H1 (cell line): ENCODE data around the gene TPRX1. TPM values are rescaled to one million over a fixed set of nuclear protein-coding genes. Genes with fewer than 3 reads are reported as not detected.

ENCODE experiments used
- CTCF ChIA-PET: fragments of 300-600 bp; sonication (Branson Sonifier 250); formaldehyde crosslinking; loops from one replicate; lab custom pipeline; 2021; ENCODE audit not compliant: partially characterized antibody; lab: Charles Lee
- POLR2A ChIA-PET: fragments of 300-600 bp; sonication (Branson Sonifier 250); formaldehyde crosslinking; loops from one replicate; lab custom pipeline; 2021; ENCODE audit warnings: inconsistent platforms; ENCODE audit not compliant: partially characterized antibody; lab: Charles Lee
- DNase-seq, 2 experiments: peaks; one replicate each; pipeline versions ENCODE4 v3.0.0 to v3.0.0-alpha.2; 2010 to 2022; ENCODE audit warnings: low spot score in 2 of 2, low read depth in 1 of 2, mixed read lengths in 1 of 2
- FAIRE-seq: peaks from 2 replicates; lab custom pipeline; 2011; peaks lifted over from hg19 to GRCh38; lab: Jason Lieb, UNC
- H2AFZ ChIP-seq: 2 replicates; pipeline ENCODE4 v1.8.1; 2012; ENCODE audit warnings: low read length, inconsistent platforms
- H2AK5ac ChIP-seq: 2 replicates; pipeline ENCODE4 v1.6.1; 2013; ENCODE audit warnings: low read depth, low read length
- H2BK120ac ChIP-seq: replicated peaks from 2 replicates; pipeline ENCODE3; 2013; ENCODE audit warnings: low read depth, low read length, inconsistent platforms
- H2BK12ac ChIP-seq: 2 replicates; pipeline ENCODE4 v1.6.1; 2013; ENCODE audit warnings: low read depth, low read length
- H2BK15ac ChIP-seq: 2 replicates; pipeline ENCODE4 v1.6.1; 2013; ENCODE audit warnings: low read length
- H2BK20ac ChIP-seq: 2 replicates; pipeline ENCODE4 v1.6.1; 2013; ENCODE audit warnings: low read length
- H2BK5ac ChIP-seq: 2 replicates; pipeline ENCODE4 v1.6.1; 2013; ENCODE audit warnings: low read depth, low read length
- H3K14ac ChIP-seq: 2 replicates; pipeline ENCODE4 v1.6.1; 2013; ENCODE audit warnings: inconsistent platforms; ENCODE audit not compliant: insufficient read length
- H3K18ac ChIP-seq: 2 replicates; pipeline ENCODE4 v1.6.1; 2013; ENCODE audit warnings: low read length; ENCODE audit errors: extremely low read depth
- H3K23ac ChIP-seq: 2 replicates; pipeline ENCODE4 v1.6.1; 2013; ENCODE audit warnings: inconsistent platforms; ENCODE audit not compliant: insufficient read length
- H3K23me2 ChIP-seq: 2 replicates; pipeline ENCODE4 v1.6.1; 2013; ENCODE audit warnings: low read depth, low read length
- H3K27ac ChIP-seq: 2 replicates; pipeline ENCODE4 v1.6.1; 2011; ENCODE audit warnings: low read depth, low read length, inconsistent platforms
- H3K27me3 ChIP-seq, 4 experiments: replicated peaks in 1 of 4; 1 replicate in 1 of 4; 2 replicates in 3 of 4; pipeline versions ENCODE4 v1.6.1 to v1.8.1; 2011 to 2013; ENCODE audit warnings: low read length in 3 of 4, mild to moderate bottlenecking in 3 of 4, inconsistent platforms in 2 of 4, mixed read lengths in 2 of 4, moderate library complexity in 1 of 4; ENCODE audit not compliant: control insufficient read depth in 3 of 4, insufficient read depth in 3 of 4; ENCODE audit errors: extremely low read depth in 1 of 4
- H3K36me3 ChIP-seq, 4 experiments: 2 replicates each; pipeline versions ENCODE4 v1.6.1 to v1.8.1; 2011 to 2013; ENCODE audit warnings: mild to moderate bottlenecking in 4 of 4, low read length in 3 of 4, moderate library complexity in 2 of 4, control low read depth in 1 of 4, inconsistent platforms in 1 of 4; ENCODE audit not compliant: insufficient read depth in 4 of 4, control insufficient read depth in 2 of 4
- H3K4ac ChIP-seq: replicated peaks from 2 replicates; pipeline ENCODE3; 2013; ENCODE audit warnings: low read length, low read depth, mixed read lengths, inconsistent platforms; ENCODE audit not compliant: insufficient read length
- H3K4me1 ChIP-seq, 4 experiments: replicated peaks in 1 of 4; 1 replicate in 1 of 4; 2 replicates in 3 of 4; pipeline versions ENCODE4 v1.6.1 to v1.8.1; 2011 to 2013; ENCODE audit warnings: low read length in 3 of 4, inconsistent platforms in 2 of 4, mixed read lengths in 1 of 4; ENCODE audit not compliant: insufficient read depth in 4 of 4, control insufficient read depth in 3 of 4
- H3K4me2 ChIP-seq, 2 experiments: 2 replicates each; pipeline versions ENCODE4 v1.6.1 to v1.8.1; 2011 to 2013; ENCODE audit warnings: low read depth in 2 of 2, low read length in 2 of 2, control low read depth in 1 of 2, inconsistent platforms in 1 of 2, mild to moderate bottlenecking in 1 of 2; ENCODE audit not compliant: insufficient read depth in 1 of 2
- H3K4me3 ChIP-seq, 4 experiments: fragments of 200-600, 300-600 bp in 1 of 4; sonication (generic), shearing (Covaris generic), sonication (Bioruptor Twin) in 1 of 4; 2 replicates each; pipeline versions ENCODE4 v1.5.1 to v1.8.1; 2011 to 2016; ENCODE audit warnings: low read length in 4 of 4, low read depth in 3 of 4, control low read depth in 2 of 4, inconsistent platforms in 2 of 4, mild to moderate bottlenecking in 2 of 4, mixed read lengths in 1 of 4, moderate library complexity in 1 of 4; ENCODE audit not compliant: insufficient read depth in 2 of 4; ENCODE audit errors: extremely low read depth in 1 of 4
- H3K56ac ChIP-seq: replicated peaks from 2 replicates; pipeline ENCODE3; 2013; ENCODE audit warnings: low read depth, mild to moderate bottlenecking, mixed read lengths, low read length, inconsistent platforms; ENCODE audit not compliant: insufficient read length
- H3K79me1 ChIP-seq: 2 replicates; pipeline ENCODE4 v1.6.1; 2013; ENCODE audit warnings: low read depth, low read length, control low read depth
- H3K79me2 ChIP-seq, 2 experiments: 2 replicates each; pipeline versions ENCODE4 v1.6.1 to v1.8.1; 2012 to 2013; ENCODE audit warnings: low read length in 2 of 2, mild to moderate bottlenecking in 2 of 2, inconsistent platforms in 1 of 2; ENCODE audit not compliant: insufficient read depth in 2 of 2, control insufficient read depth in 1 of 2
- H3K9ac ChIP-seq, 4 experiments: replicated peaks in 1 of 4; 1 replicate in 1 of 4; 2 replicates in 3 of 4; pipeline versions ENCODE4 v1.6.1 to v1.8.1; 2011 to 2013; ENCODE audit warnings: low read depth in 3 of 4, low read length in 3 of 4, control low read depth in 2 of 4, mild to moderate bottlenecking in 2 of 4, moderate library complexity in 2 of 4, inconsistent platforms in 1 of 4; ENCODE audit errors: extremely low read depth in 1 of 4
- H3K9me3 ChIP-seq, 2 experiments: 2 replicates each; pipeline versions ENCODE4 v1.6.1 to v1.8.1; 2012 to 2013; ENCODE audit warnings: mild to moderate bottlenecking in 2 of 2, moderate library complexity in 2 of 2, control low read depth in 1 of 2, inconsistent platforms in 1 of 2, low read depth in 1 of 2, low read length in 1 of 2, mixed read lengths in 1 of 2; ENCODE audit not compliant: insufficient read depth in 2 of 2
- H4K20me1 ChIP-seq, 2 experiments: replicated peaks in 1 of 2; 2 replicates each; pipeline versions ENCODE3 to v1.8.1; 2011 to 2013; ENCODE audit warnings: inconsistent platforms in 2 of 2, low read length in 2 of 2, mild to moderate bottlenecking in 1 of 2; ENCODE audit not compliant: insufficient read depth in 2 of 2, control insufficient read depth in 1 of 2
- H4K5ac ChIP-seq: 2 replicates; pipeline ENCODE4 v1.6.1; 2013; ENCODE audit warnings: low read length, low read depth, mixed read lengths, inconsistent platforms; ENCODE audit not compliant: insufficient read length
- H4K8ac ChIP-seq: 2 replicates; pipeline ENCODE4 v1.8.0; 2013; ENCODE audit warnings: mild to moderate bottlenecking, moderate library complexity, low read length, inconsistent platforms; ENCODE audit not compliant: insufficient read depth; ENCODE audit errors: extremely low read depth
- H4K91ac ChIP-seq: replicated peaks from 2 replicates; pipeline ENCODE3; 2013; ENCODE audit warnings: low read length, mixed read lengths, inconsistent platforms; ENCODE audit not compliant: insufficient read length
- KDM1A ChIP-seq: fragments of 200-600, 300-600 bp; sonication (generic); IDR thresholded peaks from 2 replicates; pipeline ENCODE4 v1.7.1; 2016; ENCODE audit warnings: mild to moderate bottlenecking, low read length, borderline replicate concordance
- YY1 ChIP-seq: IDR thresholded peaks from 2 replicates; pipeline ENCODE4 v1.6.1; 2011; ENCODE audit warnings: low read depth, mild to moderate bottlenecking, low read length
- WGBS, 2 experiments: shearing (Covaris generic) in 1 of 2; methylation state at CpG; one replicate each; pipeline versions ENCODE4 v1.1.6 to v1.1.7; 2013 to 2015; ENCODE audit warnings: low lambda C conversion rate in 2 of 2, mixed read lengths in 2 of 2, inconsistent platforms in 1 of 2, low coverage in 1 of 2, missing lambda C conversion rate in 1 of 2; ENCODE audit not compliant: insufficient replicate concordance in 2 of 2, insufficient coverage in 1 of 2, insufficient read length in 1 of 2; ENCODE audit errors: extremely low coverage in 1 of 2, missing lambda C conversion rate in 1 of 2; 5-methylcytosine and 5-hydroxymethylcytosine counted together
- polyA plus RNA-seq, 7 experiments: library from polyadenylated mRNA; depleted of rRNA in 3 of 7; stranded (reverse) in 5 of 7; unstranded in 2 of 7; fragments of >200 nt in 5 of 7; fragments of 200-250 nt in 2 of 7; gene quantifications; 1 replicate in 5 of 7; 2 replicates in 1 of 7; 4 replicates in 1 of 7; pipeline versions ENCODE4 v1.2.1 to v1.2.3, GENCODE V29; 2011 to 2013; ENCODE audit warnings: missing spikeins in 2 of 7, mixed read lengths in 2 of 7
- total RNA-seq: library from RNA; stranded (reverse); fragmentation: NEBNext Ultra II Directional; extraction: Animal tissue kit (Norgen Biotek cat#: 25700); gene quantifications from 2 replicates; pipeline ENCODE4 v1.2.1, GENCODE V29; 2021

The TPRX1 gene
- total and polyA plus RNA-seq, 2 of the 8 experiments (the other 6 are each of a cell fraction or from before 2014, with no cell fraction given): 0.03 TPM; not detected in 1

- Histone ChIP-seq H3K4me3 (peak overlapping the region; percentile 26 to 52 (median 34); a peak in 7 of 8 replicates), H2AK5ac (no peak overlapping the region), H3K79me1 (no peaks in the 10 kb centered on the region), H2BK15ac (peak overlapping the region; percentile 77; the same call in 1 of the 2 replicates), H2BK12ac (peak overlapping the region; percentile 95), H3K9me3 (no peaks in the 10 kb centered on the region), H2BK5ac (peak overlapping the region; percentile 94), H4K20me1 (no peaks in the 10 kb centered on the region), H3K27ac (peak overlapping the region; percentile 83), H2BK20ac (peak overlapping the region; percentile 49), H4K5ac (peak overlapping the region; percentile 65), H4K91ac (peak overlapping the region; percentile 77), H3K4me1 (peaks cover 5 to 12% (median 8%) of the 10 kb centered on the region in 4 experiments; a peak in 5 of 7 replicates), H3K18ac (peak overlapping the region; percentile 17; the same call in 1 of the 2 replicates), H3K9ac (peak overlapping the region in 2 of 4 experiments; percentile 29 to 45; a peak in 2 of 7 replicates), H3K4ac (peak overlapping the region; percentile 2), H2BK120ac (no peak overlapping the region), H3K4me2 (peak overlapping the region; percentile 75 to 83), H2AFZ (peak overlapping the region; percentile 54), H3K36me3 (no peaks in the 10 kb centered on the region), H3K56ac (no peak overlapping the region), H3K27me3 (no peaks in the 10 kb centered on the region), H4K8ac (no peak overlapping the region), H3K23me2 (peaks cover 3% of the 10 kb centered on the region; the same call in 1 of the 2 replicates), H3K23ac (no peak overlapping the region), H3K79me2 (no peaks in the 10 kb centered on the region), H3K14ac (no peak overlapping the region)
- TF ChIP-seq YY1 (no peak), KDM1A (peak; percentile 95; the same call in 1 of the 2 replicates)
- 61% methylated on average over 10 of the region's 10 CpGs; no CpG with 5 or more reads in 1 of the 2 experiments for WGBS, 2 experiments
- FAIRE-seq (no peak), DNase-seq (no peak)
- ChIA-PET CTCF (interaction anchor here (0.6 to 6.4 kb wide), 19 partner anchors 9 to 410 kb away, joined by 3 to 83 read pairs (median 4); partner anchors contain the start of gene CRX), POLR2A (interaction anchor here (1.5 to 2.7 kb wide), 7 partner anchors 9 to 60 kb away, joined by 3 to 31 read pairs (median 12); no protein-coding TSS in a partner anchor)
Measured at GRCh38 chr19:47848425-47848822, 44.1 kb upstream of the TPRX1 start.
